Activated CD4-positive, alpha-beta T cell treated with anti-CD3 and anti-CD28 coated beads for 36 hours (primary cell): ENCODE data around the gene CCDC38. TPM values are rescaled to one million over a fixed set of nuclear protein-coding genes. Genes with fewer than 3 reads are reported as not detected.
A peak's percentile ranks its signal among the peaks of the same experiment; 100 is the strongest.

Experiments used
- ATAC-seq: fragments of 200-7000 bp; cut with Tn5 transposase; one replicate; pipeline ENCODE4 v1.10.0; 2021; ENCODE audit warnings: mild to moderate bottlenecking, moderate library complexity
- CTCF ChIA-PET: fragments of 350-600 bp; sonication (Branson Sonifier 250); formaldehyde crosslinking; loops from one replicate; lab custom pipeline; 2021; ENCODE audit warnings: antibody characterized with exemption; lab: Charles Lee
- POLR2A ChIA-PET: fragments of 350-600 bp; sonication (Branson Sonifier 250); formaldehyde crosslinking; loops from one replicate; lab custom pipeline; 2021; ENCODE audit warnings: antibody characterized with exemption, inconsistent platforms; lab: Charles Lee
- DNase-seq: peaks from one replicate; pipeline ENCODE4 v3.0.0-alpha.2; 2020
- H3K27ac Mint-ChIP-seq: one replicate; pipeline ENCODE4 v1.8.0; 2021; ENCODE audit warnings: mixed read lengths
- H3K27me3 Mint-ChIP-seq: one replicate; pipeline ENCODE4 v1.8.0; 2021; ENCODE audit warnings: mixed read lengths
- H3K36me3 Mint-ChIP-seq: one replicate; pipeline ENCODE4 v1.8.0; 2021; ENCODE audit warnings: low read depth, mixed read lengths
- H3K4me1 Mint-ChIP-seq: one replicate; pipeline ENCODE4 v1.8.0; 2021; ENCODE audit warnings: mixed read lengths
- H3K4me3 Mint-ChIP-seq: one replicate; pipeline ENCODE4 v1.8.0; 2021; ENCODE audit warnings: mild to moderate bottlenecking, moderate library complexity, mixed read lengths
- H3K9me3 Mint-ChIP-seq: one replicate; pipeline ENCODE4 v1.8.0; 2021; ENCODE audit warnings: low read depth, mixed read lengths
- intact Hi-C, 2 experiments: fragments of 100-400 bp; cut with DNase I in 1 of 2; cut with micrococcal nuclease in 1 of 2; formaldehyde crosslinking; loops; one replicate each; pipeline versions ENCODE4 v1.14.2 to v1.15.1; 2022 to 2024; cut with DNase I, micrococcal nuclease
- total RNA-seq, 2 experiments: library from RNA; stranded (reverse); gene quantifications; one replicate each; pipeline ENCODE4 v1.2.3, GENCODE V29; 2021

CCDC38 gene
- total RNA-seq: under 1 TPM in 1 of 2 experiments, not detected in 1; 0.21 TPM

GRCh38 chr12:95942524-95943329, at the start of gene CCDC38:
CCDC38 (minus strand) TSS chr12:95942614; CDS start chr12:95936509, 6,105 bp downstream.
- peaks cover 4% of the 10 kb centered on the region for H3K4me1 Mint-ChIP-seq
- peak; percentile 91 for DNase-seq
- no peaks in the 10 kb centered on the region for H3K9me3 Mint-ChIP-seq
- ChIA-PET CTCF (interaction anchor here (0.6 to 6.1 kb wide), 7 partner anchors 11 to 574 kb away, joined by 3 to 42 read pairs (median 7); no protein-coding TSS in a partner anchor), POLR2A (interaction anchor here (0.6 to 1.0 kb wide), 3 partner anchors 13 to 93 kb away, joined by 3 to 4 read pairs (median 3); partner anchors contain the start of gene LTA4H)
- H3K27me3 Mint-ChIP-seq: no peaks in the 10 kb centered on the region
- H3K4me3 Mint-ChIP-seq: peak within 1 kb of the TSS; percentile 84
- ATAC-seq: peak; percentile 98
- intact Hi-C loops: loop anchor here (2.0 to 10.0 kb wide), 9 partner anchors 24 to 940 kb away; partner anchors contain the start of genes LTA4H (in 2 of the 2), SNRPF (in 2 of the 2), FGD6 (in 1 of the 2) and METAP2 (in 1 of the 2)
- peak within 1 kb of the TSS; percentile 91 for H3K27ac Mint-ChIP-seq
- H3K36me3 Mint-ChIP-seq: no peaks in the 10 kb centered on the region

GRCh38 chr12:95990136-95990535, 47.7 kb upstream of the CCDC38 start:
- Mint-ChIP-seq H3K4me1 (no peaks in the 10 kb centered on the region), H3K4me3 (no peak overlapping the region), H3K27me3 (no peaks in the 10 kb centered on the region), H3K9me3 (no peaks in the 10 kb centered on the region), H3K36me3 (no peaks in the 10 kb centered on the region), H3K27ac (no peak overlapping the region)
- CTCF ChIA-PET: interaction anchor here (0.6 to 1.6 kb wide), 5 partner anchors 9 to 112 kb away, joined by 3 to 6 read pairs (median 3); no protein-coding TSS in a partner anchor
- ATAC-seq (no peak), DNase-seq (no peak)
- intact Hi-C loops: no loop called here
- POLR2A ChIA-PET: no interaction called here

GRCh38 chr12:95989504-95990123, 47.2 kb upstream of the CCDC38 start:
- ChIA-PET POLR2A (no interaction called here), CTCF (interaction anchor here (0.6 to 1.2 kb wide), 4 partner anchors 9 to 111 kb away, joined by 3 to 6 read pairs (median 3); no protein-coding TSS in a partner anchor)
- no peak overlapping the region for H3K4me3 Mint-ChIP-seq
- H3K9me3 Mint-ChIP-seq: no peaks in the 10 kb centered on the region
- intact Hi-C loops: no loop called here
- no peaks in the 10 kb centered on the region for H3K36me3 Mint-ChIP-seq
- DNase-seq: no peak
- H3K4me1 Mint-ChIP-seq: no peaks in the 10 kb centered on the region
- ATAC-seq: no peak
- no peak overlapping the region for H3K27ac Mint-ChIP-seq
- no peaks in the 10 kb centered on the region for H3K27me3 Mint-ChIP-seq

- DNase-seq (no peak), ATAC-seq (no peak)
- CTCF ChIA-PET: interaction anchor here (1.2 kb wide), 1 partner anchor 26 kb away, joined by 3 read pairs; no protein-coding TSS in a partner anchor
- intact Hi-C loops: no loop called here
- POLR2A ChIA-PET: no interaction called here
- no peak overlapping the region for H3K4me3 Mint-ChIP-seq
- H3K9me3 Mint-ChIP-seq: no peaks in the 10 kb centered on the region
- H3K36me3 Mint-ChIP-seq: no peaks in the 10 kb centered on the region
- H3K27ac Mint-ChIP-seq: no peak overlapping the region
- no peaks in the 10 kb centered on the region for H3K4me1 Mint-ChIP-seq
- no peaks in the 10 kb centered on the region for H3K27me3 Mint-ChIP-seq
Measured at GRCh38 chr12:95988506-95989275, 46.3 kb upstream of the CCDC38 start.

GRCh38 chr12:95986635-95987570, 44.5 kb upstream of the CCDC38 start:
- ChIA-PET CTCF (interaction anchor here (1.8 kb wide), 1 partner anchor 12 kb away, joined by 6 read pairs; no protein-coding TSS in a partner anchor), POLR2A (no interaction called here)
- DNase-seq (no peak), ATAC-seq (no peak)
- Mint-ChIP-seq H3K27ac (no peak overlapping the region), H3K27me3 (no peaks in the 10 kb centered on the region), H3K36me3 (no peaks in the 10 kb centered on the region), H3K4me1 (no peaks in the 10 kb centered on the region), H3K4me3 (no peak overlapping the region), H3K9me3 (no peaks in the 10 kb centered on the region)
- intact Hi-C loops: no loop called here

GRCh38 chr12:95984682-95985081, 42.3 kb upstream of the CCDC38 start:
- ATAC-seq: no peak
- Mint-ChIP-seq H3K4me1 (no peaks in the 10 kb centered on the region), H3K27ac (no peak overlapping the region), H3K36me3 (no peaks in the 10 kb centered on the region), H3K27me3 (no peaks in the 10 kb centered on the region), H3K4me3 (no peak overlapping the region), H3K9me3 (no peaks in the 10 kb centered on the region)
- intact Hi-C loops: no loop called here
- ChIA-PET POLR2A (no interaction called here), CTCF (interaction anchor here (0.6 to 1.2 kb wide), 2 partner anchors 20 to 30 kb away, joined by 3 read pairs; no protein-coding TSS in a partner anchor)
- no peak for DNase-seq

- no peaks in the 10 kb centered on the region for H3K27me3 Mint-ChIP-seq
- H3K4me3 Mint-ChIP-seq: no peak overlapping the region
- H3K36me3 Mint-ChIP-seq: no peaks in the 10 kb centered on the region
- intact Hi-C loops: no loop called here
- no peak for ATAC-seq
- DNase-seq: no peak
- ChIA-PET CTCF (no interaction called here), POLR2A (no interaction called here)
- no peaks in the 10 kb centered on the region for H3K4me1 Mint-ChIP-seq
- H3K9me3 Mint-ChIP-seq: no peaks in the 10 kb centered on the region
- no peak overlapping the region for H3K27ac Mint-ChIP-seq
Measured at GRCh38 chr12:95982602-95983001, 40.2 kb upstream of the CCDC38 start.

GRCh38 chr12:95980437-95980836, 38.0 kb upstream of the CCDC38 start:
- CTCF ChIA-PET: interaction anchor here (3.0 kb wide), 1 partner anchor 18 kb away, joined by 10 read pairs; no protein-coding TSS in a partner anchor
- H3K36me3 Mint-ChIP-seq: no peaks in the 10 kb centered on the region
- no peaks in the 10 kb centered on the region for H3K27me3 Mint-ChIP-seq
- ATAC-seq (no peak), DNase-seq (no peak)
- no peak overlapping the region for H3K4me3 Mint-ChIP-seq
- H3K9me3 Mint-ChIP-seq: no peaks in the 10 kb centered on the region
- H3K4me1 Mint-ChIP-seq: no peaks in the 10 kb centered on the region
- POLR2A ChIA-PET: no interaction called here
- H3K27ac Mint-ChIP-seq: no peak overlapping the region
- intact Hi-C loops: no loop called here

- H3K27ac Mint-ChIP-seq: no peak overlapping the region
- no peaks in the 10 kb centered on the region for H3K36me3 Mint-ChIP-seq
- H3K4me1 Mint-ChIP-seq: no peaks in the 10 kb centered on the region
- ChIA-PET CTCF (interaction anchor here (0.7 to 3.0 kb wide), 4 partner anchors 20 to 119 kb away, joined by 3 to 10 read pairs (median 4); no protein-coding TSS in a partner anchor), POLR2A (interaction anchor here (0.6 kb wide), 1 partner anchor 217 kb away, joined by 6 read pairs; no protein-coding TSS in a partner anchor)
- ATAC-seq (no peak), DNase-seq (no peak)
- intact Hi-C loops: no loop called here
- no peaks in the 10 kb centered on the region for H3K9me3 Mint-ChIP-seq
- H3K4me3 Mint-ChIP-seq: no peak overlapping the region
- H3K27me3 Mint-ChIP-seq: no peaks in the 10 kb centered on the region
Measured at GRCh38 chr12:95978774-95979173, 36.4 kb upstream of the CCDC38 start.

- ChIA-PET CTCF (interaction anchor here (1.1 to 3.0 kb wide), 3 partner anchors 20 to 61 kb away, joined by 3 to 10 read pairs (median 5); no protein-coding TSS in a partner anchor), POLR2A (interaction anchor here (0.6 kb wide), 1 partner anchor 217 kb away, joined by 6 read pairs; no protein-coding TSS in a partner anchor)
- ATAC-seq (no peak), DNase-seq (no peak)
- no peaks in the 10 kb centered on the region for H3K27me3 Mint-ChIP-seq
- no peaks in the 10 kb centered on the region for H3K4me1 Mint-ChIP-seq
- no peaks in the 10 kb centered on the region for H3K9me3 Mint-ChIP-seq
- H3K36me3 Mint-ChIP-seq: no peaks in the 10 kb centered on the region
- H3K27ac Mint-ChIP-seq: no peak overlapping the region
- intact Hi-C loops: no loop called here
- no peak overlapping the region for H3K4me3 Mint-ChIP-seq
Measured at GRCh38 chr12:95978351-95978750, 35.9 kb upstream of the CCDC38 start.
